ENCODE data around the gene G6PC3.

G6PC3 gene

DNA sequence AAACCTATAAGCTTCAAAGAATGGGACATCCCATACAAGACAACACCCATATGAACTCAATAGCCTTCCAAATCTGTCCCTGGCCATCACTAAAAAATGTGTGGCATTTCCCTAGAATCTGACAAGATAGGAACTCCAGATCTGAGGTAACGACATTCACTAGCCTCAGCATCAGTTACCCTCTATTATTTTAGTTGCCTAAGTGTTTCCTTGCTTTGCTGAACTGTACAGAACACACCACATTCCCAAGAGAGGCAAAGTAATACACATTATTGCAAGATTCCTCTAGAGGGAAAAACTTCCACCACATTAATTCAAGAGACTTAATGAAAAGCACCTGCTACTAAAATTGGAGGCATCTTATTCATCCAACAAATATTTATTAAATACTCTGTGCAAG, 9.1 kb upstream of the G6PC3 start:
- DNase-seq = no peak

- DNase-seq = no peak
Measured at GRCh38 chr17:44062871-44063270, 7.7 kb upstream of the G6PC3 start.

- DNase-seq = no peak
Measured at GRCh38 chr17:44063704-44064639, 6.6 kb upstream of the G6PC3 start.

- DNase-seq = no peak
Measured at GRCh38 chr17:44065668-44066203, 4.8 kb upstream of the G6PC3 start.

- peak; percentile 95 to 96 for DNase-seq
Measured at GRCh38 chr17:44066204-44066930, 4.2 kb upstream of the G6PC3 start, which contains the start of gene LSM12. Gene LSM12 (minus strand): TSS chr17:44066671. CDS start chr17:44066587, 84 bp downstream.

DNA sequence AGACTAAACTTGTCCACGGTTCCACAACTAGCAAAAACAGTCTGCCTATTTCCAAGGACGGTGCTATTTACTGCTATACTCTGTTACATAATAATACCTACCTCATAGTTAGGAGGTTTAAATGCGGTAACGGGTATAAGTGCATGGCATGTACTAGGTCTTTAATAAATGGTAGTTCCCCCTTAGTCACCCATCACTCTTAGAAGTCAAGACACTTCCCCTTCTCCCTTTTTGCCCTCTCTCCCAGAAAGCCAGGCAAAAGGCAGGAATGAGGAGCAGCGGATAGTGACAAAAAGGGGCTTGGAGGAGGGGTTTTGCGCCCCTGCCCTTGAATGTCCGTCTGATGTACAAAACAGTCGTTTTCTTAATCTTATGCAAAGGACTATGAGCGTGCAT, 3.0 kb upstream of the G6PC3 start:
- DNase-seq = peak; percentile 39 to 44

DNA sequence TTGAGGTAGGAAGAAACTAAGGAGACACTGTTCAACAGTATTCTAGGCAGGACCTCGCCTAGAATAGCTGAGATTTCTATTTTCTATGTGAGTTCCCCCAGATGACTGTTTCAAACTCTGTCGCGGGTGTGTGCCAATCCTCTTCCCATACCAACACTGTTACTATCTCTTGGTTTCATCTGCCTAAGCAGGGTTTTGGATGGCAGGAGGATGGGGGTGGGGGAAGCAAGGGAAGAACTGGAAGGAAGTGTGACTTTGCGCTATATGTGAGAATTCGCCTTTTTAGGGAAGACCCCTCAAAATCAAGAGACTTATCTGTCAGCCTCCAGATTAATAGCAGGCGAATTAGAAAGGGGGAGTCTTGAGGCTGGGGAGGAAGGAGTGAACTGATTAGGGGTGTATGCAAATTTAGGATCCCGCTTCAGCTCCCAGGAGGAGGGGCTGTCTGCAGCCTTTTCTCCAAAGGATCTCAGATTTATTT, 521 bp upstream of the G6PC3 start:
- peak; percentile 43 to 51 for DNase-seq

- no peak for DNase-seq
Measured at GRCh38 chr17:44071198-44071520, 624 bp downstream of the G6PC3 start.

DNA sequence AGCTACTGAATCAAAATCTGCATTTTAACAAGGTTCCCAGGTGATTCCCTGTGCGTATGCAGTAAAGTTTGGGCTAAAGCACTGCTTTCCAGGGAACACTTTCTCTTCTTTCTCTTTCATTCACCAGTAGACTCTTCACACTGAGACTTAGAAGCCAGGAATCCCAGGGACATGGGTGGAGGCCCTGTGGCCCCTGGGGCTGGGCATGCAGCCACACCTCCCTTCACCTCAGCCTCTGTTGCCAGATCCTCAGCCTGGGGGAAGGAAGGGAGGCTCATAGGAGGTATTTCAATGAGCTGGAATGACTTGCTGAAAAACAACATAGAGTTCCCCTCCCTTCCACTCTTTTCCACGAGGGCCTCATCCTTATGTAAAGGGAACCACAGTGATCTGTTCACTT, 1.2 kb downstream of the G6PC3 start:
- peak; percentile 27 to 30 for DNase-seq

- DNase-seq = no peak
Measured at GRCh38 chr17:44074231-44074910, 3.8 kb downstream of the G6PC3 start.

GRCh38 chr17:44074911-44075285, 4.4 kb downstream of the G6PC3 start:
- no peak for DNase-seq

DNA sequence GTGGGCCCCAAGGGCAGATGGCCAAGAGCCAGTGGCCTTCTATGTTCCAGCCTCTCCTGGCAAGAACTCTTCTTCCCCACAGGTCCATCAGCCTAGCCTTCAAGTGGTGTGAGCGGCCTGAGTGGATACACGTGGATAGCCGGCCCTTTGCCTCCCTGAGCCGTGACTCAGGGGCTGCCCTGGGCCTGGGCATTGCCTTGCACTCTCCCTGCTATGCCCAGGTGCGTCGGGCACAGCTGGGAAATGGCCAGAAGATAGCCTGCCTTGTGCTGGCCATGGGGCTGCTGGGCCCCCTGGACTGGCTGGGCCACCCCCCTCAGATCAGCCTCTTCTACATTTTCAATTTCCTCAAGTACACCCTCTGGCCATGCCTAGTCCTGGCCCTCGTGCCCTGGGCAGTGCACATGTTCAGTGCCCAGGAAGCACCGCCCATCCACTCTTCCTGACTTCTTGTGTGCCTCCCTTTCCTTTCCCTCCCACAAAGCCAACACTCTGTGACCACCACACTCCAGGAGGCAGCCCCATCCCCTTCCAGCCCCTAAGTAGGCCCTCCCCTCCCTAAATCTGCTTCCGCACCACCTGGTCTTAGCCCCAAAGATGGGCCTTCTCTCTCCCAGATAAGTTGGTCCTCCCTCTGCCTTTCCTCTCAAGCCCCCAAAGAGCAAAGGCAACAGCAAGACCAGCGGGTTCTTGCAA, 5.2 kb downstream of the G6PC3 start:
- DNase-seq = no peak

- no peak for DNase-seq
Measured at GRCh38 chr17:44076716-44077594, 6.4 kb downstream of the G6PC3 start.

- peak; percentile 58 to 61 for DNase-seq
Measured at GRCh38 chr17:44077595-44077909, 7.0 kb downstream of the G6PC3 start.

DNA sequence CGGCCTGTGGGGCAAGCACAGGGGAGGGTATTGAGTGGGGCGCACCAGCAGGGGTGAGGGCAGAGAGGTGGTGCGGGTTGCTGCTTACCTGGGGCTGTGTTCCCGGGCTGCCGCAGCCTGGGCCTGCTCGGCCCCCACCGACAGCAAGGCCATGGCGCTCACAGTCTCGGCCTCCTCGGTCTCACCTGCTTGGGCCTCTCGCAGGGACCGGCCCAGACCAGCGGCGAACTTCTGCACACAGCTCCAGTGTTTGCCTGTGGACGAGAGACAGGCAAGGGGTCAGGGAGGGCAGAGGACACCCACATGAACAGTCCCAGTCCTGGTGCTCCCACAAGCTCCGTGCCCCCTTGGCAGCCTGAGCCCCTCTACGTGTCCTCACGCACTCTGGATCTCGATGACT, 7.9 kb downstream of the G6PC3 start:
- no peak for DNase-seq

DNA sequence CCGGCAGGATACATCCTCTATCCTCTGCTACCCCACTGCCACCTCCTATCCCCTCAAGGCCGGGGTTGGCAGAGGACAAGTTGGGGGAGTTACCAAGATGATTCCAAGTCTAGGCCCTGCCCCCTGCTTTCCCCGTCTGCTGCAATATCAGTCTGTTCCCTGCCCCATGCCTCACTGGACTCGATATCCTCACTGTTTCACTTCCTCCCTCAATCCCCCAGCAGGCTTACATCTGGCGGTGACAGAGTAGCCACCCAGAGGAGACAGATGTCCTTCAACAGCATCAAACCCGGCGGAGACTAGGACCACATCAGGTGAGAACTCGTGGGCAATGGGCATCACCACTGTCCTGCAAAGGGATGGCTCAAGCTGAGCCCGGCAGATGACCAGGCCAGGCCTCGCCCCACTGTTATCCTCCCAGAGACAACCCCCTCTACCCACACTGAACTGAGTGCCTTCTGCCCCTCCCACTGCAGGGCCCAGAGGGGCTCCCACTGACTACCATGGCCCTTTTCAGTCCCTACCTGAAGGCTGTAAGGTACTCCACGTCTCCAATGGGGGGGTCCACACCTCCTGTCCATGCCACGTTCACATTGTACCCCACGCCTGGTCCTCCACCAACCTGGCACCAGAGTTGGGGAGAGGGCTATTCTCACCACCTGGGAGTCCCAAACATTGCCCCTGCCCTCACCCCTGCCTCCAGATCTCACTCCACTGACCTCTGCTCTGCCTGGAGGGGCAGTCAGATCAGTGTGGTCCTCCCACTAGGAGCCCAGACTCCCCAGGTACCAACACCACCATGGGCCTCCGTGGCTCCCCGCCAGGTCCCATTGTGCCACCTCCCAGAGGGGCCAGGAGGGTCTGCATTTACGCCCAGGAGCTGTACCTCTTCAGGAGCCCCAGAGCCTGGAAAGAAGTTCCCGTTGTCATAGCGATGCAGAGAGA, 9.6 kb downstream of the G6PC3 start:
- peak; percentile 26 to 45 for DNase-seq

DNA sequence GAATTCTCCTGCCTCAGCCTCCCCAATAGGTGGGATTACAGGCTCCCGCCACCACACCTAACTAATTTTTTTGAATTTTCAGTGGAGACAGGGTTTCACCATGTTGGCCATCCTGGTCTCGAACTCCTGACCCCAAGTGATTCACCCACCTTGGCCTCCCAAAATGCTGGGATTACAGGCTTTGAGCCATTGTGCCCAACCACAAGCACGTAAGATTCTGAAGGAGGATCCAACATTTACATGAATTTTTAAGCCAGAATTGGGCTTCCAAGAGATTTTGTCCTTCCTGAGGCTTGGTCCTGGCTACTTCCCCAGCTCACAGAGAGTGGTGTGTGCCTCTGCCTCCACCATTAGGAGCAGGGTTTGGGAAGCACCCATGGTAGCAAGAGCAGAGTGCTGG, 11.1 kb downstream of the G6PC3 start:
- no peak for DNase-seq

- DNase-seq = no peak
Measured at GRCh38 chr17:44082256-44082927, 11.9 kb downstream of the G6PC3 start.

- no peak for DNase-seq
Measured at GRCh38 chr17:44083250-44083849, 12.8 kb downstream of the G6PC3 start.

Data from inflammatory macrophage (primary cell).